NAMALWA (cell line): ENCODE measurements around the gene EXOC2.
"Not testable (repeated sequence)": the region's sequence is repeated elsewhere in the genome, so short reads cannot be mapped to it uniquely, and the experiment has no call there.

Experiments
- DNase-seq: peaks from one replicate; pipeline ENCODE4 v3.0.0-alpha.2; 2015; ENCODE audit warnings: low spot score

Gene EXOC2

GRCh38 chr6:635233-635632, 57.7 kb downstream of the EXOC2 start:
- DNase-seq, result no peak

- DNase-seq, result no peak
Measured at GRCh38 chr6:633611-634010, 59.3 kb downstream of the EXOC2 start.

- no peak for DNase-seq
Measured at GRCh38 chr6:628766-629165, 64.2 kb downstream of the EXOC2 start.

- no peak for DNase-seq
Measured at GRCh38 chr6:626236-626635, 66.7 kb downstream of the EXOC2 start.

GRCh38 chr6:624979-625378, 68.0 kb downstream of the EXOC2 start:
- DNase-seq, result peak; percentile 13

- no peak for DNase-seq
Measured at GRCh38 chr6:622462-622861, 70.5 kb downstream of the EXOC2 start.

GRCh38 chr6:621931-622330, 71.0 kb downstream of the EXOC2 start:
- DNase-seq, result no peak

- DNase-seq, result no peak
Measured at GRCh38 chr6:620950-621349, 72.0 kb downstream of the EXOC2 start.

GRCh38 chr6:620166-620565, 72.8 kb downstream of the EXOC2 start:
- no peak for DNase-seq

- no peak for DNase-seq
Measured at GRCh38 chr6:617456-618100, 75.4 kb downstream of the EXOC2 start.

GRCh38 chr6:613981-614380, 79.0 kb downstream of the EXOC2 start:
- no peak for DNase-seq

GRCh38 chr6:611928-612327, 81.0 kb downstream of the EXOC2 start:
- DNase-seq, result no peak

- no peak for DNase-seq
Measured at GRCh38 chr6:610882-611281, 82.1 kb downstream of the EXOC2 start.

GRCh38 chr6:609905-610304, 83.0 kb downstream of the EXOC2 start:
- DNase-seq, result no peak

GRCh38 chr6:606829-607379, 86.0 kb downstream of the EXOC2 start:
- DNase-seq, result no peak

GRCh38 chr6:605895-606294, 87.0 kb downstream of the EXOC2 start:
- DNase-seq, result not testable (repeated sequence)

GRCh38 chr6:604579-604978, 88.4 kb downstream of the EXOC2 start:
- DNase-seq, result peak; percentile 22

- no peak for DNase-seq
Measured at GRCh38 chr6:603265-603664, 89.7 kb downstream of the EXOC2 start.

GRCh38 chr6:599576-600448, 93.1 kb downstream of the EXOC2 start:
- no peak for DNase-seq

- no peak for DNase-seq
Measured at GRCh38 chr6:593907-594212, 99.1 kb downstream of the EXOC2 start.

GRCh38 chr6:593139-593906, 99.6 kb downstream of the EXOC2 start:
- peak; percentile 77 for DNase-seq

GRCh38 chr6:589090-589489, 103.8 kb downstream of the EXOC2 start:
- DNase-seq, result no peak

- no peak for DNase-seq
Measured at GRCh38 chr6:586553-586952, 106.4 kb downstream of the EXOC2 start.
